Upper lobe of right lung (tissue), 1 donor: ENCODE data around the gene ADGRG1. TPM values are rescaled to one million over a fixed set of nuclear protein-coding genes. Genes with fewer than 3 reads are reported as not detected.

Experiments
- ATAC-seq: fragments of 200-7000 bp; cut with Tn5 transposase; one replicate; pipeline ENCODE4 v1.9.1; 2020; ENCODE audit warnings: mild to moderate bottlenecking, moderate library complexity
- DNase-seq: peaks from one replicate; pipeline ENCODE4 v3.0.0-alpha.2; 2020
- H3K27ac ChIP-seq: fragments of 200-600 bp; one replicate; pipeline ENCODE4 v1.8.0; 2022
- H3K27me3 ChIP-seq: fragments of 200-600 bp; one replicate; pipeline ENCODE4 v1.8.0; 2022; ENCODE audit warnings: mild to moderate bottlenecking
- H3K36me3 ChIP-seq: fragments of 200-600 bp; one replicate; pipeline ENCODE4 v1.8.0; 2022
- H3K4me1 ChIP-seq: fragments of 200-600 bp; one replicate; pipeline ENCODE4 v1.8.0; 2022
- H3K4me3 ChIP-seq: fragments of 200-600 bp; one replicate; pipeline ENCODE4 v1.8.0; 2022; ENCODE audit warnings: mild to moderate bottlenecking
- H3K9me3 ChIP-seq: fragments of 200-600 bp; one replicate; pipeline ENCODE4 v1.8.0; 2022
- intact Hi-C: fragments of 100-400 bp; cut with DNase I; formaldehyde crosslinking; loops from one replicate; pipeline ENCODE4 v1.11.0; 2022
- total RNA-seq: library from RNA; stranded (reverse); fragmentation: NEBNext Ultra II Directional; extraction: Animal tissue kit (Norgen Biotek cat#: 25700); gene quantifications from one replicate; pipeline ENCODE4 v1.2.1, GENCODE V29; 2021
- TF ChIP-seq, protein P1 (sequence below): fragments of 200-600 bp; IDR thresholded peaks from one replicate; pipeline ENCODE4 v1.8.0; 2022; ENCODE audit warnings: antibody characterized with exemption
- donor health status: DM: no; HTN: yes; CAD: no; lungs with severe emphysema.

The ADGRG1 gene
- total RNA-seq, 1 donor from 2014 or later: 66.9 TPM

DNA sequence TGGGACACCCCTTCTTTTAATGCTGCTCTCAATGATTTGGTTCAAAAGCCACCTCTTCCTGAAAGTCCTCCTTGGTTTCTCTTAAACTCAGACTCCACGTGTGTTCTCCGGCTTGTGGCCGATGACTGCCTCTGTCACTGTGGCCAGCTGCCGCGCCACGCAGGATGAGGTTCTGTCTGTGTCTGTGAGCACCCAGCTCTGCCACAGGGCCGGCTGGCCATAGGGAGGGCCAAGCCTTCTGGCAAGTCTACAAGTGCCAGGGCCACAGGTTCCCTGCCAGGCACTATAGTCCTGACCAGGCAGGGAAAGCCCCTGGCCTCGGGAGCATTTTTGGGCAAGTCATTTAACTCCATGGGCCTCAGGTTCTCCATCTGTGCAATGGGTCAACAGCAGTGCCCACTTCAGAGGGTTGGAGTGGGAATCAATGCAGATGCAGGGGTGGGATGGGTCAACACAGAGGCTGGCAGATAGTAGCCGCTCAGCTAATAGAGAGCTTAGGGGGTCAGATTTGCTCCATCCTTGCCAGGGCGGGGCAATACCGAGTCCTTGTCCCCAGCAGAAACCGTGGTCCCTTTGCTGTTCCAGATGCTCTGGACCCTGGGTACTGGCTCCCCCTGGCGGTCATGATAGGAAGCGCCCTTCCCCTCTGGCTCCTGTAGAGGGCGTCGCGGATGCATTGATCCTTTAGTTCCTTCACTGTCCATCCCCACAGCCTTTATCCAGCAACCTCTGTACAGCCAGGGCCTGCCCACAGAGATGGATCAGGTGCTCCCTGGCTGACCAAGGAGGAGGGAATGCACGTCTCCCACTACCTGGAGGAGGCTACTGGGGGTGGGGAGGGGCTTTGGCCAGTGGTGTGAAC, 20.4 kb downstream of the ADGRG1 start:
- DNase-seq (peak; percentile 86), ATAC-seq (peak; percentile 92)
- peaks cover 4% of the 10 kb centered on the region for H3K27me3 ChIP-seq
- peaks cover 6% of the 10 kb centered on the region for H3K36me3 ChIP-seq
- intact Hi-C loops: loop anchor here (5.0 kb wide), 1 partner anchor 57 kb away; no protein-coding TSS in a partner anchor
- H3K27ac ChIP-seq: peak overlapping the region; percentile 9
- no peaks in the 10 kb centered on the region for H3K9me3 ChIP-seq
- H3K4me1 ChIP-seq: peaks cover 15% of the 10 kb centered on the region
- no peak overlapping the region for H3K4me3 ChIP-seq
- TF ChIP-seq, protein P1, sequence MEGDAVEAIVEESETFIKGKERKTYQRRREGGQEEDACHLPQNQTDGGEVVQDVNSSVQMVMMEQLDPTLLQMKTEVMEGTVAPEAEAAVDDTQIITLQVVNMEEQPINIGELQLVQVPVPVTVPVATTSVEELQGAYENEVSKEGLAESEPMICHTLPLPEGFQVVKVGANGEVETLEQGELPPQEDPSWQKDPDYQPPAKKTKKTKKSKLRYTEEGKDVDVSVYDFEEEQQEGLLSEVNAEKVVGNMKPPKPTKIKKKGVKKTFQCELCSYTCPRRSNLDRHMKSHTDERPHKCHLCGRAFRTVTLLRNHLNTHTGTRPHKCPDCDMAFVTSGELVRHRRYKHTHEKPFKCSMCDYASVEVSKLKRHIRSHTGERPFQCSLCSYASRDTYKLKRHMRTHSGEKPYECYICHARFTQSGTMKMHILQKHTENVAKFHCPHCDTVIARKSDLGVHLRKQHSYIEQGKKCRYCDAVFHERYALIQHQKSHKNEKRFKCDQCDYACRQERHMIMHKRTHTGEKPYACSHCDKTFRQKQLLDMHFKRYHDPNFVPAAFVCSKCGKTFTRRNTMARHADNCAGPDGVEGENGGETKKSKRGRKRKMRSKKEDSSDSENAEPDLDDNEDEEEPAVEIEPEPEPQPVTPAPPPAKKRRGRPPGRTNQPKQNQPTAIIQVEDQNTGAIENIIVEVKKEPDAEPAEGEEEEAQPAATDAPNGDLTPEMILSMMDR: peak; percentile 100

DNA sequence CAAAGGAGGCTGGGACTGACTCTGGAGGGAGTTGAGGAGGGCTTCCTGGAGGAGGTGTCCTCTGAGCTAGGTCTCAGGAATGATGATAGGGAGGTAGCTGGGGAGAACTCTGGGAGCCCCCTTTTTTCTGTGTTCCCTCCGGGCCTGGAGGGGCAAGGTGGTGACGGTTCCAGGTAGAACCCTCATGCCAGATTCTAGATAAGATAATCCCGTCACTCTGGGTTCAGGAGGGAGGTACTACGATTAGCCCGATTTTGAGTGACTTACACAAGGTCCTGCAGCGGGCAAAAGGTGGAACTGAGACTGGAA, 21.0 kb downstream of the ADGRG1 start:
- DNase-seq (no peak), ATAC-seq (no peak)
- H3K4me3 ChIP-seq: no peak overlapping the region
- intact Hi-C loops: loop anchor here (5.0 kb wide), 1 partner anchor 57 kb away; no protein-coding TSS in a partner anchor
- no peak overlapping the region for H3K27ac ChIP-seq
- H3K9me3 ChIP-seq: no peaks in the 10 kb centered on the region
- TF ChIP-seq, protein P1: no peak
- peaks cover 4% of the 10 kb centered on the region for H3K27me3 ChIP-seq
- H3K36me3 ChIP-seq: peaks cover 6% of the 10 kb centered on the region
- H3K4me1 ChIP-seq: peaks cover 13% of the 10 kb centered on the region

GRCh38 chr16:57649846-57650245, 21.4 kb downstream of the ADGRG1 start:
- no peak overlapping the region for H3K27ac ChIP-seq
- peaks cover 4% of the 10 kb centered on the region for H3K27me3 ChIP-seq
- no peak overlapping the region for H3K4me3 ChIP-seq
- DNase-seq: no peak
- peaks cover 6% of the 10 kb centered on the region for H3K36me3 ChIP-seq
- peaks cover 13% of the 10 kb centered on the region for H3K4me1 ChIP-seq
- ATAC-seq: no peak
- intact Hi-C loops: loop anchor here (5.0 kb wide), 1 partner anchor 58 kb away; no protein-coding TSS in a partner anchor
- no peaks in the 10 kb centered on the region for H3K9me3 ChIP-seq
- TF ChIP-seq, protein P1: no peak

- TF ChIP-seq, protein P1: no peak
- Histone ChIP-seq H3K9me3 (no peaks in the 10 kb centered on the region), H3K4me1 (peaks cover 10% of the 10 kb centered on the region), H3K27me3 (peaks cover 4% of the 10 kb centered on the region), H3K27ac (no peak overlapping the region), H3K4me3 (no peak overlapping the region), H3K36me3 (peaks cover 6% of the 10 kb centered on the region)
- no peak for ATAC-seq
- intact Hi-C loops: no loop called here
- DNase-seq: no peak
These were observed 23.2 kb downstream of the ADGRG1 start for GRCh38 chr16:57651344-57652333.

DNA sequence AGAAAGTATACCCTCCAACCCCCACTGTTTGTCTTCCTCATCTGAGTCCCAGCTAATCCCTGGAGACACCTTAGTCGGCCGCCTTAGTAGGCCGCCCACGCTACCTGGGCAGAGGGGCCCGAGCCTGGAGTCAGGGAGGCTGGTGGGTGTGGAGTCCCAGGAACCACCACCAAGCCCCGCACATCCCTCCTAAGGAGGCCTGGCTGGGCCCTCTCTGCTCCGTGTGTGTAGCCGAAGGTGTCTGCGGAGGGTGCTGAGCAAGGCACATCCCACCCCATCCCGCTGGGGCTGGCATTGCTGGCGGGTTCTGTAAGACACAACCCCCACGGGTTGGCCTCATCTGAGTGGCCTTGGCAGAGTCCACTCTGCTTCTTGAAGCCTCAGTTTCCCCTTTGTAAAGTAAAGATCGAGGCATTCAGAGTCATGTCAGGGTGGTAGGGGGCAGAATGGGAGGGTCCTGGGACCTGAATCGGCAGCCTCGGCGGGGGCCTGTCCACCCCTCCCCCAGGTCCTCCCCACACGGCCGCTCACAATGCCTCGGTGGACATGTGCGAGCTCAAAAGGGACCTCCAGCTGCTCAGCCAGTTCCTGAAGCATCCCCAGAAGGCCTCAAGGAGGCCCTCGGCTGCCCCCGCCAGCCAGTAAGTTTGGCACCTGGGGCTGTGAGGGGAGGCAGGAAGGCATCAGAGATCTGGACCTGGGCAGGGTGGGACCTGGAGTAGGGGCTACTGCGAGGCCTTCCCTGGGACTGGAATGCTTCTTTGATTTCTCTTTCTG, 24.5 kb downstream of the ADGRG1 start:
- H3K27me3 ChIP-seq: peaks cover 4% of the 10 kb centered on the region
- H3K9me3 ChIP-seq: no peaks in the 10 kb centered on the region
- ATAC-seq (no peak), DNase-seq (no peak)
- H3K4me1 ChIP-seq: peaks cover 6% of the 10 kb centered on the region
- peaks cover 6% of the 10 kb centered on the region for H3K36me3 ChIP-seq
- TF ChIP-seq, protein P1: no peak
- H3K4me3 ChIP-seq: no peak overlapping the region
- intact Hi-C loops: no loop called here
- no peak overlapping the region for H3K27ac ChIP-seq
